Sigmoid colon (tissue), 4 donors: Measurements from ENCODE around the gene MAP3K3.

Source experiments
- CTCF ChIP-seq, 4 experiments: fragments of 450-650 bp in 3 of 4; fragments of 200-600 bp in 1 of 4; IDR thresholded peaks; one replicate each; pipeline ENCODE4 v1.5.1; 2016 to 2019; ENCODE audit warnings: antibody characterized with exemption in 4 of 4, mild to moderate bottlenecking in 3 of 4, moderate library complexity in 2 of 4
- POLR2A ChIP-seq, 2 donors: fragments of 450-650 bp; IDR thresholded peaks; one replicate each; pipeline ENCODE4 v1.6.1; 2016; ENCODE audit warnings: antibody characterized with exemption in 2 of 2, mild to moderate bottlenecking in 2 of 2, moderate library complexity in 2 of 2
- POLR2AphosphoS5 ChIP-seq, 4 donors: sonication (generic); formaldehyde crosslinking; IDR thresholded peaks; one replicate each; pipeline ENCODE4 v1.6.1; 2017; ENCODE audit warnings: antibody characterized with exemption in 4 of 4

DNA sequence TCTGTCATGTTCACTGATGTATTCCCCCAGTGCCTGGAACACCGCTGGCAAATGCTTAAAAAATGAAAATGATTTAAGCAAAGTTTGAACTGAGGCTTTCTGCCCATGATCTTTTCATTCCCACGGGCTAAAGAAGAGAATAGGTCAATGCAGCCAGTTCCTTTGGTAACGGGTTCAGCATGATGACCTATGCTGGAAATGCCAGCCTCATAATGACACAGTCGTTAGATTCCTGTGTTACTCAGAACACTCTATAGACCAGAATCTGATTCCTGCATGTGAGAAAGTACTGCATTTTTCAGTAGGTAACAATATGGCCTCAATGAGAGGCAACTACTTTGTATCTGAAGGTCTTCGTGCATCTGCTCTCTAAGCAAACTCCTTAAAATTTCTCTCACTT is 96.8 kb downstream of the MAP3K3 start:
- TF ChIP-seq CTCF (IDR thresholded peaks at IDR 0.05) (no peak), POLR2A (IDR thresholded peaks at IDR 0.05) (no peak), POLR2AphosphoS5 (IDR thresholded peaks at IDR 0.05) (no peak)
